ENCODE data around the gene RAD50.

The RAD50 gene

DNA sequence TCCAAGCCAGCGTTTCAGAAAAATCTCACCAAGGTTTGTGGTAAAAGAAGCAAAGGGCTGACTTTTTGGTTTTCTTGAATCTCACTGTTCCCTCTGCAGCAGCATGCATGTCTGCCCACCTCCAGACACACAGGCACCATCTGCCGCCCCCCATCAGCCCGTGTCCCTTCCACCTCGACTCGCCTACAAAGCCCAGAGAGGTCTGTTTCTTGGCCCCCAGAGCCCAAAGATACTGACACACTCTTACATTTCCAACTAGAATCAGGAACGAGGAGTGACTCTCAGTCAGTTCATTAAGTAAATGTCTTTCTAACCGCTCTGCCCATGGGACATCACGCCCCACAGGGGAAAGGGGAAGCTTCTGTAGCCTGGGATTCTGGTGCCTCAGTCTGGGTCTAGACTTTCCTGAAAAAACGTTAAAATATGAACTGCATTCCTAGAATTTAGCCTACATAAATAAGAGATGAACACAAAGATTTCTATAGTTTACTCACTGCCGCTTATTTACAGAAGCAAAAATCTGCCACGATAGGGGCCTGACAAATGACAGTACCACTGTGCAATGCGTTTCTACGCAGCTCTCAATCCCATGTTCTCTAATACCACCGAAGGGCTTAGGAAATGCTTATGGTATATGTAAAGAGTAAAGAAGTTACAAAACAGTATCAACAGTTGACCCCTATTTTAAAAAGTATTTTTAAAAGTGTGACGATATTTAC is 121.1 kb downstream of the RAD50 start:
- Histone ChIP-seq H2AK5ac (ENCODE audit: low read depth, low read length) (no peak overlapping the region), H2BK5ac (ENCODE audit: low read length) (no peak overlapping the region), H3K4me2 (ENCODE audit: insufficient read depth, low read length, poor library complexity, severe bottlenecking) (no peak overlapping the region), H3K4ac (ENCODE audit: low read length) (no peak overlapping the region), H3K4me3 (ENCODE audit: low read length in 2 of 2) (no peak overlapping the region), H4K8ac (ENCODE audit: low read depth, low read length) (no peak overlapping the region), H3K27me3 (ENCODE audit: control insufficient read depth in 3 of 3, insufficient read depth in 3 of 3, low read depth in 1 of 3, low read length in 3 of 3) (peaks cover 0 to 19% (median 0%) of the 10 kb centered on the region in 3 experiments), H2AFZ (ENCODE audit: low read length) (no peak overlapping the region), H3K18ac (ENCODE audit: low read length) (peak overlapping the region; percentile 60), H3K79me1 (ENCODE audit: low read depth, low read length) (no peaks in the 10 kb centered on the region), H3K9ac (ENCODE audit: low read depth, low read length, poor library complexity) (no peak overlapping the region), H3K23ac (ENCODE audit: low read depth, low read length, poor library complexity) (no peak overlapping the region), H4K91ac (ENCODE audit: low read depth, low read length, poor library complexity) (no peak overlapping the region), H2BK12ac (ENCODE audit: low read length) (no peak overlapping the region), H3K9me3 (replicated peaks in 1 of 2; ENCODE audit: control insufficient read depth in 2 of 2, insufficient read depth in 1 of 2, low read depth in 1 of 2, low read length in 2 of 2) (no peaks in the 10 kb centered on the region), H3K14ac (ENCODE audit: low read length) (no peak overlapping the region), H3K36me3 (replicated peaks in 1 of 2; ENCODE audit: control insufficient read depth in 2 of 2, insufficient read depth in 2 of 2, low read length in 2 of 2) (no peaks in the 10 kb centered on the region), H3K27ac (replicated peaks; ENCODE audit: low read length) (no peak overlapping the region), H3K4me1 (ENCODE audit: control insufficient read depth in 2 of 2, insufficient read depth in 1 of 2, low read depth in 1 of 2, low read length in 2 of 2) (peaks cover 0 to 2% of the 10 kb centered on the region in 2 donors), H2BK120ac (ENCODE audit: low read depth, low read length) (no peak overlapping the region), H2BK15ac (ENCODE audit: low read length) (no peak overlapping the region)
- DNase-seq (ENCODE audit: low spot score): no peak
- WGBS, 2 donors (ENCODE audit: extremely low coverage in 2 of 2, insufficient read length in 2 of 2, insufficient replicate concordance in 1 of 2): no CpG with 5 or more reads among the region's 15 CpGs

DNA sequence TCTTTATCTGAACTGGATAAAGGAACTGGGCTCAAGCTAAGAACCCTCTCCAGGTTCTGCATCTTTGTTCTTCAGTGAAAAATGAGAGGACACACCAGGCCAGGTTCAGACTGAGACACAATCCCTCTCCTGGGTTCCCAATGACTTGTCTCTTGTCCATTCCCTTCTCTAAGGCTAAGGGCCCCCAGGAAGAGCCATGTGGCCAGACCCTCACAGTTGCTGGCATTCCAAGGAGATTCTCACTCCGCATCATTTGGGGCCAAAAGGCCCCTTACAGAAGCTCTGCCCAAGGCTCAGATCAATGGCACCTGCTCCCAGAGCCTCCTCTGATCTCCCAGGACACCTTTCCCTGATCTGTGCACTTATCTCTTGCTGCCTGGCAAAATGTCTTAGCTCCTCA is 122.0 kb downstream of the RAD50 start:
- peaks cover 0 to 14% (median 0%) of the 10 kb centered on the region in 3 experiments for H3K27me3 ChIP-seq (ENCODE audit: control insufficient read depth in 3 of 3, insufficient read depth in 3 of 3, low read depth in 1 of 3, low read length in 3 of 3)
- H3K14ac ChIP-seq (ENCODE audit: low read length): no peak overlapping the region
- H2BK12ac ChIP-seq (ENCODE audit: low read length): no peak overlapping the region
- H2BK15ac ChIP-seq (ENCODE audit: low read length): no peak overlapping the region
- H3K4me3 ChIP-seq (ENCODE audit: low read length in 2 of 2): peak overlapping the region in 1 of 2 donors; percentile 33
- no CpG with 5 or more reads among the region's 1 CpG for WGBS, 2 donors (ENCODE audit: extremely low coverage in 2 of 2, insufficient read length in 2 of 2, insufficient replicate concordance in 1 of 2)
- H4K91ac ChIP-seq (ENCODE audit: low read depth, low read length, poor library complexity): no peak overlapping the region
- no peaks in the 10 kb centered on the region for H3K79me1 ChIP-seq (ENCODE audit: low read depth, low read length)
- no peak overlapping the region for H2AFZ ChIP-seq (ENCODE audit: low read length)
- H3K18ac ChIP-seq (ENCODE audit: low read length): no peak overlapping the region
- H3K4me1 ChIP-seq (ENCODE audit: control insufficient read depth in 2 of 2, insufficient read depth in 1 of 2, low read depth in 1 of 2, low read length in 2 of 2): peaks cover 0 to 2% of the 10 kb centered on the region in 2 donors
- no peak overlapping the region for H2BK120ac ChIP-seq (ENCODE audit: low read depth, low read length)
- no peak overlapping the region for H3K9ac ChIP-seq (ENCODE audit: low read depth, low read length, poor library complexity)
- H2BK5ac ChIP-seq (ENCODE audit: low read length): no peak overlapping the region
- H3K27ac ChIP-seq (replicated peaks; ENCODE audit: low read length): no peak overlapping the region
- H3K23ac ChIP-seq (ENCODE audit: low read depth, low read length, poor library complexity): no peak overlapping the region
- H3K36me3 ChIP-seq (replicated peaks in 1 of 2; ENCODE audit: control insufficient read depth in 2 of 2, insufficient read depth in 2 of 2, low read length in 2 of 2): no peaks in the 10 kb centered on the region
- H3K9me3 ChIP-seq (replicated peaks in 1 of 2; ENCODE audit: control insufficient read depth in 2 of 2, insufficient read depth in 1 of 2, low read depth in 1 of 2, low read length in 2 of 2): no peaks in the 10 kb centered on the region
- no peak overlapping the region for H3K4ac ChIP-seq (ENCODE audit: low read length)
- H3K4me2 ChIP-seq (ENCODE audit: insufficient read depth, low read length, poor library complexity, severe bottlenecking): no peak overlapping the region
- DNase-seq (ENCODE audit: low spot score): no peak
- no peak overlapping the region for H2AK5ac ChIP-seq (ENCODE audit: low read depth, low read length)
- no peak overlapping the region for H4K8ac ChIP-seq (ENCODE audit: low read depth, low read length)

DNA sequence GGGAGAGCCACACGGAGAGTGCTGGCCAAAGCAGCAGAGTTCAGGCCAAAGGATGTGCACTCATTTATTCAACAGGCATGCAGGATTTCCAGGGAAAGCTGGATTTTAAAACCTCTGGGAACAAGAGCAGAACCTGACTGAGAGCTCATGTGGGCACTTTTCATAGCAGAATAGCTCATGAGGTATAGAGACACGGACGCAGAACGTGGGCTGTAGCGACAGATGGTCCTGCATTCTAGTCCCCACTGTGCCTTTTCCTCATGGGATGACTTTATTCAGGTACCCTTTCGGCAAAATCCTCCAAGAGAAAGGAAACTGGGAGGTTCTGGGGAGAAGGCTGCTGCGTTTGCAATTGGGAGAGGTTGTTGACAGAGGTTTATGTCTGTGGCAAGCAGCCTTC is 122.4 kb downstream of the RAD50 start:
- no peak overlapping the region for H2BK5ac ChIP-seq (ENCODE audit: low read length)
- no peak overlapping the region for H2BK15ac ChIP-seq (ENCODE audit: low read length)
- H3K36me3 ChIP-seq (replicated peaks in 1 of 2; ENCODE audit: control insufficient read depth in 2 of 2, insufficient read depth in 2 of 2, low read length in 2 of 2): no peaks in the 10 kb centered on the region
- no peak overlapping the region for H3K4ac ChIP-seq (ENCODE audit: low read length)
- peak overlapping the region in 1 of 2 donors; percentile 33 for H3K4me3 ChIP-seq (ENCODE audit: low read length in 2 of 2)
- H3K27ac ChIP-seq (replicated peaks; ENCODE audit: low read length): no peak overlapping the region
- no peak overlapping the region for H4K8ac ChIP-seq (ENCODE audit: low read depth, low read length)
- H3K18ac ChIP-seq (ENCODE audit: low read length): no peak overlapping the region
- H3K4me2 ChIP-seq (ENCODE audit: insufficient read depth, low read length, poor library complexity, severe bottlenecking): no peak overlapping the region
- no peaks in the 10 kb centered on the region for H3K79me1 ChIP-seq (ENCODE audit: low read depth, low read length)
- H2BK12ac ChIP-seq (ENCODE audit: low read length): no peak overlapping the region
- no peak overlapping the region for H4K91ac ChIP-seq (ENCODE audit: low read depth, low read length, poor library complexity)
- H3K14ac ChIP-seq (ENCODE audit: low read length): no peak overlapping the region
- no peak for DNase-seq (ENCODE audit: low spot score)
- no peak overlapping the region for H2AK5ac ChIP-seq (ENCODE audit: low read depth, low read length)
- H2BK120ac ChIP-seq (ENCODE audit: low read depth, low read length): no peak overlapping the region
- peaks cover 0 to 9% (median 0%) of the 10 kb centered on the region in 3 experiments for H3K27me3 ChIP-seq (ENCODE audit: control insufficient read depth in 3 of 3, insufficient read depth in 3 of 3, low read depth in 1 of 3, low read length in 3 of 3)
- no peak overlapping the region for H3K9ac ChIP-seq (ENCODE audit: low read depth, low read length, poor library complexity)
- no peak overlapping the region for H2AFZ ChIP-seq (ENCODE audit: low read length)
- WGBS, 2 donors (ENCODE audit: extremely low coverage in 2 of 2, insufficient read length in 2 of 2, insufficient replicate concordance in 1 of 2): no CpG with 5 or more reads among the region's 7 CpGs
- H3K23ac ChIP-seq (ENCODE audit: low read depth, low read length, poor library complexity): no peak overlapping the region
- peaks cover 0 to 2% of the 10 kb centered on the region in 2 donors for H3K4me1 ChIP-seq (ENCODE audit: control insufficient read depth in 2 of 2, insufficient read depth in 1 of 2, low read depth in 1 of 2, low read length in 2 of 2)
- H3K9me3 ChIP-seq (replicated peaks in 1 of 2; ENCODE audit: control insufficient read depth in 2 of 2, insufficient read depth in 1 of 2, low read depth in 1 of 2, low read length in 2 of 2): no peaks in the 10 kb centered on the region

DNA sequence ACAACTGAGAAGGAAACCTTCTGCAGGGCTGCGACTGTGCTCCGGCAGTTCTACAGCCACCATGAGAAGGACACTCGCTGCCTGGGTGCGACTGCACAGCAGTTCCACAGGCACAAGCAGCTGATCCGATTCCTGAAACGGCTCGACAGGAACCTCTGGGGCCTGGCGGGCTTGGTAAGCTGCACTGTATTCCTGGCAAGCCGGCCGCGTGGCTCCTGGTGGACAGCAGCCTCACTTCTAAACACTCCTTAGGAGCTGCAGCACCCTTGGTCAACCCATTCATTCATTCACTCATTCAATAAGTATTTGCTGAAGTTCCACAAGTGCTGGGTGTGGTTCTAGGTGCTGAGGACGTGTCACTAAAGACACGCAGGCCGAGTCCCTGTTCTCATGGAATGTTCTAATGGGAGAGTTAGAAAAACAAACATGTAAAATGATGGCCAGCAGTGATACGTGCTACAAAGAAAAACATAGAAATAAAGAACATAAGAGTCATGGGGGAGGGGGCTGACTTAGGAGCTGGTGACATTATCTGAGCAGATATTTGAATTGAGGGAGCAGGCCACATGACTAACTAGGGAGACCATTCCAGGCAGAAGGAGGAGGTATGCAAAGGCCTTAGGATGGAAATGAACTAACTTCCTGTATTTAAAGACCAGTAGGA is 123.1 kb downstream of the RAD50 start:
- no peak overlapping the region for H3K27ac ChIP-seq (replicated peaks; ENCODE audit: low read length)
- no CpG with 5 or more reads among the region's 15 CpGs for WGBS, 2 donors (ENCODE audit: extremely low coverage in 2 of 2, insufficient read length in 2 of 2, insufficient replicate concordance in 1 of 2)
- H4K91ac ChIP-seq (ENCODE audit: low read depth, low read length, poor library complexity): no peak overlapping the region

More for the DNA sequence above, 123.1 kb downstream of the RAD50 start:
- Histone ChIP-seq H3K79me1 (ENCODE audit: low read depth, low read length) (no peaks in the 10 kb centered on the region), H3K18ac (ENCODE audit: low read length) (no peak overlapping the region), H3K23ac (ENCODE audit: low read depth, low read length, poor library complexity) (peak overlapping the region; percentile 39), H3K36me3 (replicated peaks in 1 of 2; ENCODE audit: control insufficient read depth in 2 of 2, insufficient read depth in 2 of 2, low read length in 2 of 2) (no peaks in the 10 kb centered on the region), H4K8ac (ENCODE audit: low read depth, low read length) (no peak overlapping the region), H3K27me3 (ENCODE audit: control insufficient read depth in 3 of 3, insufficient read depth in 3 of 3, low read depth in 1 of 3, low read length in 3 of 3) (peaks cover 0 to 8% (median 0%) of the 10 kb centered on the region in 3 experiments), H2BK120ac (ENCODE audit: low read depth, low read length) (no peak overlapping the region), H2BK15ac (ENCODE audit: low read length) (no peak overlapping the region), H3K9me3 (replicated peaks in 1 of 2; ENCODE audit: control insufficient read depth in 2 of 2, insufficient read depth in 1 of 2, low read depth in 1 of 2, low read length in 2 of 2) (no peaks in the 10 kb centered on the region), H3K4me2 (ENCODE audit: insufficient read depth, low read length, poor library complexity, severe bottlenecking) (no peak overlapping the region), H3K4ac (ENCODE audit: low read length) (no peak overlapping the region), H2BK5ac (ENCODE audit: low read length) (no peak overlapping the region), H2BK12ac (ENCODE audit: low read length) (no peak overlapping the region), H2AK5ac (ENCODE audit: low read depth, low read length) (no peak overlapping the region), H3K4me1 (ENCODE audit: control insufficient read depth in 2 of 2, insufficient read depth in 1 of 2, low read depth in 1 of 2, low read length in 2 of 2) (peaks cover 0 to 2% of the 10 kb centered on the region in 2 donors), H3K9ac (ENCODE audit: low read depth, low read length, poor library complexity) (no peak overlapping the region), H3K4me3 (ENCODE audit: low read length in 2 of 2) (no peak overlapping the region), H2AFZ (ENCODE audit: low read length) (no peak overlapping the region), H3K14ac (ENCODE audit: low read length) (no peak overlapping the region)
- DNase-seq (ENCODE audit: low spot score): no peak
